CD8-positive, alpha-beta memory T cell (primary cell): ENCODE results near the gene TLE2. TPM values are rescaled to one million over a fixed set of nuclear protein-coding genes. Genes with fewer than 3 reads are reported as not detected.

Source experiments
- CTCF ChIA-PET: fragments of 350-600 bp; sonication (Branson Sonifier 250); formaldehyde crosslinking; loops from one replicate; lab custom pipeline; 2021; ENCODE audit warnings: antibody characterized with exemption; lab: Charles Lee
- POLR2A ChIA-PET: fragments of 350-600 bp; sonication (Branson Sonifier 250); formaldehyde crosslinking; loops from one replicate; lab custom pipeline; 2021; ENCODE audit warnings: antibody characterized with exemption; lab: Charles Lee
- DNase-seq, 5 donors: peaks; one replicate each; pipeline versions ENCODE4 v3.0.0 to v3.0.0-alpha.2; 2020 to 2022; ENCODE audit warnings: mixed read lengths in 1 of 5
- H3K27ac ChIP-seq: one replicate; pipeline ENCODE4 v1.7.0; 2013; ENCODE audit warnings: low read depth, mild to moderate bottlenecking, low read length, moderate library complexity
- H3K27me3 ChIP-seq: 2 replicates; pipeline ENCODE4 v1.7.0; 2013; ENCODE audit warnings: low read length, mild to moderate bottlenecking; ENCODE audit not compliant: insufficient read depth, poor library complexity, severe bottlenecking
- H3K36me3 ChIP-seq: 2 replicates; pipeline ENCODE4 v1.7.0; 2013; ENCODE audit warnings: mild to moderate bottlenecking, low read length, moderate library complexity; ENCODE audit not compliant: insufficient read depth
- H3K4me1 ChIP-seq: 2 replicates; pipeline ENCODE4 v1.7.0; 2013; ENCODE audit warnings: mild to moderate bottlenecking, low read length, moderate library complexity; ENCODE audit not compliant: insufficient read depth
- H3K4me3 ChIP-seq: 2 replicates; pipeline ENCODE4 v1.7.0; 2013; ENCODE audit warnings: mild to moderate bottlenecking, low read length
- H3K9me3 ChIP-seq: 2 replicates; pipeline ENCODE4 v1.7.0; 2013; ENCODE audit warnings: mild to moderate bottlenecking, low read length
- H3K27ac Mint-ChIP-seq, 8 donors: one replicate each; pipeline ENCODE4 v1.8.0; 2020 to 2021; ENCODE audit warnings: mixed read lengths in 8 of 8, mild to moderate bottlenecking in 6 of 8, inconsistent platforms in 3 of 8, moderate library complexity in 3 of 8
- H3K27me3 Mint-ChIP-seq, 2 donors: one replicate each; pipeline ENCODE4 v1.8.0; 2020 to 2021; ENCODE audit warnings: mixed read lengths in 2 of 2, mild to moderate bottlenecking in 1 of 2, moderate library complexity in 1 of 2
- H3K36me3 Mint-ChIP-seq, 3 donors: one replicate each; pipeline ENCODE4 v1.8.0; 2020 to 2021; ENCODE audit warnings: mixed read lengths in 3 of 3, inconsistent platforms in 1 of 3, mild to moderate bottlenecking in 1 of 3
- H3K4me1 Mint-ChIP-seq, 3 donors: one replicate each; pipeline ENCODE4 v1.8.0; 2020 to 2021; ENCODE audit warnings: mixed read lengths in 3 of 3, inconsistent platforms in 1 of 3, mild to moderate bottlenecking in 1 of 3
- H3K4me3 Mint-ChIP-seq, 7 donors: one replicate each; pipeline ENCODE4 v1.8.0; 2020 to 2021; ENCODE audit warnings: mixed read lengths in 7 of 7, mild to moderate bottlenecking in 6 of 7, moderate library complexity in 4 of 7, inconsistent platforms in 2 of 7
- H3K9me3 Mint-ChIP-seq, 5 donors: one replicate each; pipeline ENCODE4 v1.8.0; 2020 to 2022; ENCODE audit warnings: mixed read lengths in 5 of 5, mild to moderate bottlenecking in 3 of 5, moderate library complexity in 2 of 5, inconsistent platforms in 1 of 5
- polyA plus RNA-seq: library from polyadenylated mRNA; unstranded; fragments of 300-500 nt; fragmentation: Illumina TruSeq; gene quantifications from one replicate; pipeline ENCODE4 v1.2.3, GENCODE V29; 2021
- total RNA-seq, 2 experiments: library from RNA; stranded (reverse); gene quantifications; one replicate each; pipeline ENCODE4 v1.2.3, GENCODE V29; 2021

The TLE2 gene
- total and polyA plus RNA-seq, 3 experiments from 2014 or later: 3.8 to 5.3 (median 5.0) TPM

DNA sequence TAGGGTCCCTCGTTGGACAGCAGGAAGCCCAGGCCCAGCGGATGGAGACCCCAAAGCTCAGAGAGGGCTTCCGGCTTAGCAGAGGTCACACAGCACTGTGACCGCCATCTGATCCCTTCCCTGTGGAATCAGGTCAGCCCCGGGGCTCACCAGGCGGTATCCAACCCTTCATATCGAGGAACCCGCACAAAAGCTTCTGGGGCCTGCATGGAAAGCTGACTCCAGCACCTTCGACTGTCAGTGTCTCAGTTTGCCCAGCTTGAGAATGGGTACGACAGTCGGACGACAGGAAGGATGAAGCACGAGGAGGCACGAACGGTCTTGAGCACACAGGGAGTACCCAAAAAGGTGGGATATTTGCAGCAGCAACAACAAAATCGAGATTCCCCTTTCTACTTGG is 30.6 kb upstream of the TLE2 start:
- Histone ChIP-seq H3K27ac (no peak overlapping the region), H3K9me3 (no peaks in the 10 kb centered on the region), H3K4me1 (peaks cover 76% of the 10 kb centered on the region), H3K36me3 (peaks cover 55% of the 10 kb centered on the region), H3K27me3 (no peaks in the 10 kb centered on the region), H3K4me3 (peak overlapping the region; percentile 59)
- ChIA-PET CTCF (interaction anchor here (1.0 to 1.7 kb wide), 2 partner anchors 13 to 17 kb away, joined by 3 to 7 read pairs; no protein-coding TSS in a partner anchor), POLR2A (interaction anchor here (7.1 kb wide), 1 partner anchor 23 kb away, joined by 86 read pairs; no protein-coding TSS in a partner anchor)
- H3K4me3 Mint-ChIP-seq: peak overlapping the region; percentile 88 to 94 (median 92)
- H3K4me1 Mint-ChIP-seq: peaks cover 38 to 58% (median 46%) of the 10 kb centered on the region in 3 donors
- no peak for DNase-seq
- peaks cover 0 to 57% (median 12%) of the 10 kb centered on the region in 3 donors for H3K36me3 Mint-ChIP-seq
- peaks cover 0 to 2% (median 0%) of the 10 kb centered on the region in 5 donors for H3K9me3 Mint-ChIP-seq
- H3K27me3 Mint-ChIP-seq: no peaks in the 10 kb centered on the region
- peak overlapping the region; percentile 74 to 94 (median 88) for H3K27ac Mint-ChIP-seq

DNA sequence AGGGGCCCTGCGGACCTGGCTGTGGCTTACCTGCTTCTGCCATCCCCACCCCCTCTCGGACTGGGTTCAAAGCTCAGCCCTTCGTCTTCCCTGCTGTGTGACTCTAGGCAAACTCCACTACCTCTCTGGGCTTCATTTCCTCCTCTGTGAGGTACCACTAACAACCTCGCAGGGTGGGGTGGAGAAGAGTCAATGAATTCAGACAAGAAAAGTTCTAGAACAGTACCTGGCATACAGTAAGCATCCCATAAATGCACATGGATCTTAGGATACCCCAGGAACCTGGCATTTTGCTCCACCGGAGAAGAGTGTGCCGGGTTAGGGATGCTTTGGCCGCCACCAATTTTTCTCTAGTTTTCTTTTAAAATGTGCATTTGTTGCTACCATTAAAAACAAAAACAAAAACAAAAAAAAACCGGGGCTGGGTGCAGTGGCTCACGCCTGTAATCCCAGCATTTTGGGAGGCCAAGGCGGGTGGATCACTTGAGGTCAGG is 29.8 kb upstream of the TLE2 start:
- peak overlapping the region in 4 of 7 donors; percentile 15 to 54 (median 40) for H3K4me3 Mint-ChIP-seq
- Histone ChIP-seq H3K4me3 (no peak overlapping the region), H3K4me1 (peaks cover 80% of the 10 kb centered on the region), H3K27ac (peak overlapping the region; percentile 27), H3K9me3 (no peaks in the 10 kb centered on the region), H3K36me3 (peaks cover 61% of the 10 kb centered on the region), H3K27me3 (no peaks in the 10 kb centered on the region)
- H3K9me3 Mint-ChIP-seq: peaks cover 0 to 2% (median 0%) of the 10 kb centered on the region in 5 donors
- POLR2A ChIA-PET: interaction anchor here (7.1 kb wide), 1 partner anchor 23 kb away, joined by 86 read pairs; no protein-coding TSS in a partner anchor
- peaks cover 0 to 64% (median 13%) of the 10 kb centered on the region in 3 donors for H3K36me3 Mint-ChIP-seq
- no peaks in the 10 kb centered on the region for H3K27me3 Mint-ChIP-seq
- DNase-seq: no peak
- peak overlapping the region in 7 of 8 donors; percentile 29 to 78 (median 70) for H3K27ac Mint-ChIP-seq
- CTCF ChIA-PET: interaction anchor here (0.8 to 1.3 kb wide), 2 partner anchors 22 to 45 kb away, joined by 3 to 4 read pairs; no protein-coding TSS in a partner anchor
- H3K4me1 Mint-ChIP-seq: peaks cover 43 to 65% (median 47%) of the 10 kb centered on the region in 3 donors

DNA sequence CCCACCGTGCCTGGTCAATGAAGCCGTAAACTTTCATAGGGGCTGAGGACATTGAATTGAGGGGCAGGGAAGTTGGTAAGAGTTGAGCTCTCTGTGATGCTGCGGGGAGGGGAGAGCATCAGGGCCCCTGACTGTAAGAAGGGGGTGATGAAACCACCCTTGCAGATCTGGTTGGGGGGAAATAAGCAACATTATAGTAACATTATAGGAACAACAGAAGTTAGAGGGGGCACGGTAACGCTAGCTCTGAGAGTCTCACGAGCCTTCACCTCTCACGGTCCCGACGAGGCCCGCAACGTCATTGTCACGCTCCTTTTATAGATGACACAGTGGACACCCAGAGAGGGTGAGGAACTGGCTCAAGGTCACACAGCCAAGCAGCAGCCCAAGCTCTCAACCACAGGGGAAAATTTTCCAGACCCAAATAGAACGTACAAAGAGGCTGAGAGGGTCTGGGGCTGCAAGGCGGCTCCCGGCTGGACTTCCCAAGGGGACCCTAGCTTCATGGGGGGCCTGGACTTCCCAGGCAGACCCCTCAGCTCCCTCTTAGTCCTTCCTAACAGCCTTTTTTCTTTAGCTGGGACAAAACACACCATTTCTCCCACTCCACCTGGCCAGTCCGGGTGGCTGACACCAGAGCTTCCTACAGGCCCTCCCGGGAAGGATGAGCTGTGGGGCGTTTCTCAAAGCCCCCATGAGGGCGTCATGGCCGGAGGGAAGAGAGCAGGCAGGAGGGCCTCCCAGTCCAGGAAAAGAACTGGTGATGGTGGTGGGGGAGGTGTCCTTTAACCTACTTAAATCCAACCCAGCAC is 29.1 kb upstream of the TLE2 start:
- Mint-ChIP-seq H3K27ac (peak overlapping the region; percentile 52 to 94 (median 74)), H3K4me1 (peaks cover 40 to 64% (median 42%) of the 10 kb centered on the region in 3 donors), H3K9me3 (peaks cover 0 to 2% (median 0%) of the 10 kb centered on the region in 5 donors), H3K27me3 (no peaks in the 10 kb centered on the region), H3K4me3 (peak overlapping the region in 6 of 7 donors; percentile 16 to 45 (median 26)), H3K36me3 (peaks cover 0 to 70% (median 13%) of the 10 kb centered on the region in 3 donors)
- POLR2A ChIA-PET: interaction anchor here (1.5 to 7.1 kb wide), 2 partner anchors 10 to 22 kb away, joined by 3 to 86 read pairs; no protein-coding TSS in a partner anchor
- H3K27ac ChIP-seq: peak overlapping the region; percentile 27
- DNase-seq: no peak
- peaks cover 61% of the 10 kb centered on the region for H3K36me3 ChIP-seq
- CTCF ChIA-PET: interaction anchor here (0.8 to 1.3 kb wide), 2 partner anchors 22 to 46 kb away, joined by 3 to 4 read pairs; no protein-coding TSS in a partner anchor
- peaks cover 74% of the 10 kb centered on the region for H3K4me1 ChIP-seq
- no peak overlapping the region for H3K4me3 ChIP-seq
- H3K9me3 ChIP-seq: no peaks in the 10 kb centered on the region
- H3K27me3 ChIP-seq: no peaks in the 10 kb centered on the region

DNA sequence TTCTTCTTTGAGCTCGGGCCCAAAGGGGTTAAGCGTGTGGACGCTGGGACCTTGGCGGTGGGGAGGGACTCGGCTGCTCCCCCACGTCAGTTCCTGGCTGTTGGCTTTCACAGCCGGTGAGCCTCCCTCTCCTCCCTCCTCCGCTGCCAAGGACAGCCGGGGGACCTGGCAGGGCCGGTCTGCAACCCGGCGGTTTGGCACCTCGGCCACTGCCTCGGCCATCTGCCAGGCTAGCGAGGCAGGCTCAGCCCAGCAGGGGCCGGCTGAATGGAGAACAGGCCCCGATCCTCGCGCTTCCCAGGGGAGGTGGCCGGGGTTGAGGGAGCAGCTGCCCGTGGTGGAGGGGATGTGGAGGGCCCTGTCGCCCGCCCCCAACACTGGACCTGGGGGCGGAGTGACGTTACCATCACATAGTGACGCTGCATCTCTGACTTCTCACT is 28.2 kb upstream of the TLE2 start:
- POLR2A ChIA-PET: interaction anchor here (1.5 to 7.1 kb wide), 2 partner anchors 9 to 21 kb away, joined by 3 to 86 read pairs; no protein-coding TSS in a partner anchor
- Mint-ChIP-seq H3K27ac (peak overlapping the region in 2 of 8 donors; percentile 22 to 77), H3K4me1 (peaks cover 37 to 59% (median 37%) of the 10 kb centered on the region in 3 donors), H3K36me3 (peaks cover 0 to 74% (median 13%) of the 10 kb centered on the region in 3 donors), H3K4me3 (peak overlapping the region in 2 of 7 donors; percentile 16 to 29), H3K9me3 (peaks cover 0 to 2% (median 0%) of the 10 kb centered on the region in 5 donors), H3K27me3 (no peaks in the 10 kb centered on the region)
- no peak for DNase-seq
- Histone ChIP-seq H3K4me1 (peaks cover 70% of the 10 kb centered on the region), H3K36me3 (peaks cover 61% of the 10 kb centered on the region), H3K27me3 (no peaks in the 10 kb centered on the region), H3K4me3 (no peak overlapping the region), H3K9me3 (no peaks in the 10 kb centered on the region), H3K27ac (no peak overlapping the region)
- CTCF ChIA-PET: interaction anchor here (0.6 kb wide), 1 partner anchor 94 kb away, joined by 3 read pairs; no protein-coding TSS in a partner anchor

DNA sequence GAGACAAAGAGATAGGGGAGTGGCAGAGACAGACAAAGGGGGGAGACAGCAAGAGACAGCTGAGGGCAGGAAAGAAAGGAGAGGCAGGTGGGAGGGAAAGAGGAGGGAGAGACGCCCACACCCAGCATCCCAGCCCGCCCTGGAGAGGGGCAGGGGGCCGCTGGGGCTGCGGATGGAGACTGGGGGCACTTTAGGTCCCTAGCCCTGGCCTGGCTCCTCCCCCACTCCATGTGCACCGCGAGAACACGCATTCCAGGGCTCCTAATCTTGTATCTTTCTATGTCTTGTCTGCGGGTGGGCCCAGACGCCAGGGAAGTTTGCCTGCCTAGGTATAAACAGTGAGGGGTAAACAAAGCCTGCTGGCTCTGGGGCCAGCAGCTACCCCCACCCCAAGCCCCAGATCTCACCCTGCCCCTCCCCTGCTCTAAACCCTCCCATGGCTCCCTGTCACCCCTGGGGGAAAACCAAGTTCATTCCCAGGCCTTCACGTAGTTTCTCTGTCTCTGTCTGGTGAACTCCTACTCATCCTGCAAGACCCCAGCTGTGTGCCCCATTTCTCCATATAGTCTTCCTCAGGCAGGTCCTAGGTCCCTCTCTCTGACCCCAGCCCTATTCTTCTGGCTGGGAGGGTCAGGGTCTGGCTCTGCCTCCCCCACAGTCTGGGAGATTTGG is 27.5 kb upstream of the TLE2 start:
- H3K4me3 ChIP-seq: no peak overlapping the region
- ChIA-PET POLR2A (interaction anchor here (0.6 to 7.1 kb wide), 3 partner anchors 8 to 20 kb away, joined by 3 to 86 read pairs (median 3); no protein-coding TSS in a partner anchor), CTCF (interaction anchor here (0.6 to 2.7 kb wide), 2 partner anchors 21 to 94 kb away, joined by 3 to 8 read pairs; no protein-coding TSS in a partner anchor)
- Mint-ChIP-seq H3K4me1 (peaks cover 37 to 59% (median 37%) of the 10 kb centered on the region in 3 donors), H3K27me3 (no peaks in the 10 kb centered on the region), H3K4me3 (peak overlapping the region in 3 of 7 donors; percentile 12 to 54 (median 42)), H3K36me3 (peaks cover 0 to 74% (median 13%) of the 10 kb centered on the region in 3 donors), H3K9me3 (peaks cover 0 to 2% (median 0%) of the 10 kb centered on the region in 5 donors), H3K27ac (peak overlapping the region in 3 of 8 donors; percentile 11 to 70 (median 47))
- H3K27ac ChIP-seq: no peak overlapping the region
- peaks cover 70% of the 10 kb centered on the region for H3K4me1 ChIP-seq
- no peak for DNase-seq
- no peaks in the 10 kb centered on the region for H3K27me3 ChIP-seq
- peaks cover 61% of the 10 kb centered on the region for H3K36me3 ChIP-seq
- H3K9me3 ChIP-seq: no peaks in the 10 kb centered on the region

DNA sequence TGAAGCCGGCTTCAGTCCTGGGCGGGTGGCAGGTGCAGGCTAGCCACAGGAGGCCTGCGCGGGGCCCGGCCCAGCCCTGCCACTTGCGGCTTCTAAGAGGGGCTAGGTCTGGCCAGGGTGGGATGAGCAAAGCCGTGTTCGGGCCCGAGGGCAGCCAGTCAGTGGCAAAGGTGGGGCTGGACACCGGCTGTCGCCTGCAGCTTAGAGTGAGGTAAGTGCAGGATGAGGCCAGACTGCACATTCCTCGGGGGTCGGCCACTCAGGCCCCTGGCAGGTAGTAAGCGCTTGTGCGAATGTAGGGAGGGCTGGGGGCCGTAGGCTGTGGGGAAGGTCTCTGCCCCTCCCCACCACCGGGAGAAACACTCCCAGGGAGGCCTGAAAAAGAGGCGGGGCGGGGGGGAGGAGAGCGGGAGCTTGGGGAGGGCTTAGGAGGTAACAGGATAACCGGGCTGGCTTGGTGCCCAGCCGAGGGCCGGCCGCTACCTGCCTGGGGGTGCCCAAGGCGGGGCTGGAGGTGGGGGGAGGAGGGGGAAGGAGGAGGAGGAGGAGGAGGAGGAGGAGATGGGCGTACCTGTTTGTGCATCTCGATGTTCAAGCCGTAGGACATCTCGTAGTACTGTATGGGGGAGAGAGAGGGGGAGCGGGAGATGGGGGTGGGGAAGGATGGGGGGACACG is 26.8 kb upstream of the TLE2 start:
- no peaks in the 10 kb centered on the region for H3K9me3 ChIP-seq
- peak overlapping the region in 1 of 7 donors; percentile 44 for H3K4me3 Mint-ChIP-seq
- peaks cover 0 to 71% (median 13%) of the 10 kb centered on the region in 3 donors for H3K36me3 Mint-ChIP-seq
- H3K27me3 ChIP-seq: no peaks in the 10 kb centered on the region
- H3K4me1 ChIP-seq: peaks cover 69% of the 10 kb centered on the region
- H3K27ac Mint-ChIP-seq: peak overlapping the region in 1 of 8 donors; percentile 14
- ChIA-PET POLR2A (interaction anchor here (0.6 kb wide), 1 partner anchor 13 kb away, joined by 3 read pairs; no protein-coding TSS in a partner anchor), CTCF (interaction anchor here (2.7 kb wide), 1 partner anchor 20 kb away, joined by 8 read pairs; no protein-coding TSS in a partner anchor)
- H3K9me3 Mint-ChIP-seq: peaks cover 0 to 2% (median 0%) of the 10 kb centered on the region in 5 donors
- peaks cover 35 to 57% (median 36%) of the 10 kb centered on the region in 3 donors for H3K4me1 Mint-ChIP-seq
- DNase-seq: no peak
- peaks cover 59% of the 10 kb centered on the region for H3K36me3 ChIP-seq
- no peak overlapping the region for H3K4me3 ChIP-seq
- H3K27me3 Mint-ChIP-seq: no peaks in the 10 kb centered on the region
- H3K27ac ChIP-seq: no peak overlapping the region
